ENCODE measurements around the gene SEPTIN8.

GRCh38 chr5:132763181-132764036 is 13.6 kb downstream of the SEPTIN8 start:
- TF ChIP-seq POLR2AphosphoS5 (IDR thresholded peaks at IDR 0.05; ENCODE audit: low read depth, low read length) = no peak
- TF ChIP-seq POLR2A (IDR thresholded peaks at IDR 0.05; ENCODE audit: low read depth, low read length) = no peak
- TF ChIP-seq TAF1 (IDR thresholded peaks at IDR 0.05; ENCODE audit: low read depth, low read length) = no peak
